Measurements from ENCODE around the gene PRADC1.

PRADC1 gene

DNA sequence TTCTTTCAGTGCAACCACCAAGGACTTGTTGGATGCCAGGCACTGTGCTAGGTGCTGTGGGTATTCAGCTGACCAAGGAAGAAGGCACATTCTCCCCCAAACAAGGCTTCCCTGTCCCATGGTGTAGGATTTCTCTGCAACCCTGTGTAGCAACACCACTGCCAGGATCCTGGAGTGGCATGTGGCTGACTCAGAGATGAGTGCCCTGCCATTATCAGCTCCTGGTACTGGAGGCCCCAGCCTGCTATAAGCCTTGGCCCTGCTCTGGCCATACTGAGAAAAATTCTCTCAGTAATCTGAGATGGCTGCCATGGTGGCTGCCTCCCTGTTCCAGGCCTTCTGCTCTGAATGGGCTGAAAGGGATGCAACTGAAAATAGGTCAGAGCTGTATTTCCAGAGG, 14.7 kb downstream of the PRADC1 start:
- H3K4me3 ChIP-seq (ENCODE audit: low read length in 2 of 2) = no peak overlapping the region
- peaks cover 6 to 14% of the 10 kb centered on the region in 2 donors for H3K4me1 ChIP-seq (ENCODE audit: control insufficient read depth in 2 of 2, insufficient read depth in 2 of 2, low read length in 2 of 2)
- no peak overlapping the region for H3K9ac ChIP-seq (ENCODE audit: low read depth in 1 of 2, low read length in 2 of 2)
- no peaks in the 10 kb centered on the region for H3K9me3 ChIP-seq (ENCODE audit: control insufficient read depth in 2 of 2, low read length in 2 of 2)
- no peaks in the 10 kb centered on the region for H3K27me3 ChIP-seq (ENCODE audit: control insufficient read depth in 2 of 2, insufficient read depth in 2 of 2, low read length in 2 of 2)
- H3K36me3 ChIP-seq (ENCODE audit: control insufficient read depth in 2 of 2, insufficient read depth in 2 of 2, low read length in 2 of 2) = peaks cover 7 to 36% of the 10 kb centered on the region in 2 donors
- no peak overlapping the region for H3K27ac ChIP-seq (ENCODE audit: low read depth in 2 of 2, low read length in 2 of 2)

DNA sequence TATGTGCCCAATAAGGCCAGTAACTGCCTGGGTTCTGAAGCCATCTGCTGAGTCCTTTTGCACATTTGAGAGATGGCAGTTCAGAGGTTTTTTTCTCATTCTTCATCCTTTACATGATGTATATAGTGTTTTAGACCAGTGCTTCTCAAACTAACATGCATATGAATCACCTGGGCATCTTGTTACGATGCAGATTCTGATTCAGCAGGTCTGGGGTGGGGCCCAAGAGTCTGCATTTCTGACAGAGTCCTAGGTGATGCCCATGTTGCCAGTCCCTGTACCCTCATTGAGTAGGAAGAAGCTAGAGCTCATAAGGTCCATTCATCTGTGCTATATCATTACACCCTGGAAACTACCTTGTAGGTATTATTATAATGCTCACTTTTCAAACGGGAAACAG, 15.2 kb downstream of the PRADC1 start:
- Histone ChIP-seq H3K4me3 (ENCODE audit: low read length in 2 of 2) (no peak overlapping the region), H3K27me3 (ENCODE audit: control insufficient read depth in 2 of 2, insufficient read depth in 2 of 2, low read length in 2 of 2) (no peaks in the 10 kb centered on the region), H3K9me3 (ENCODE audit: control insufficient read depth in 2 of 2, low read length in 2 of 2) (no peaks in the 10 kb centered on the region), H3K36me3 (ENCODE audit: control insufficient read depth in 2 of 2, insufficient read depth in 2 of 2, low read length in 2 of 2) (peaks cover 5 to 32% of the 10 kb centered on the region in 2 donors), H3K27ac (ENCODE audit: low read depth in 2 of 2, low read length in 2 of 2) (no peak overlapping the region), H3K4me1 (ENCODE audit: control insufficient read depth in 2 of 2, insufficient read depth in 2 of 2, low read length in 2 of 2) (peaks cover 6 to 14% of the 10 kb centered on the region in 2 donors), H3K9ac (ENCODE audit: low read depth in 1 of 2, low read length in 2 of 2) (no peak overlapping the region)

DNA sequence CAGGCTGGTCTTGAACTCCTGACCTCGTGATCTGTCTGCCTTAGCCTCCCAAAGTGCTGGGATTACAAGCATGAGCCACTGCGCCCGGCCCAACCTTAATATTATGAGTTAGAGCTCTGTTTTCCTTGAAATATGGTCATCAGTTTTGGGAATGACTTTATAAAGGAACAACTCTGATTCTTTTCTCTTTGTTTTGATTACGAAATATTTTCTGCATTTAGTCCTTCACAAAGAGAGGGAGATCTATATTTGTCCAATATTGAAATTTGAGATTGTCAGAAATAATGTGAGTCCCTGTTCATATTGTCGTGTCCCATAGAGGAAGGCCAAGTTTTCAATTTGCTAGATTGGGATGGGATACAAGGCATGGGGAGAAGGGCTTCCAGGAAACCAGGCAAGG, 15.9 kb downstream of the PRADC1 start:
- peaks cover 2 to 25% of the 10 kb centered on the region in 2 donors for H3K36me3 ChIP-seq (ENCODE audit: control insufficient read depth in 2 of 2, insufficient read depth in 2 of 2, low read length in 2 of 2)
- H3K27me3 ChIP-seq (ENCODE audit: control insufficient read depth in 2 of 2, insufficient read depth in 2 of 2, low read length in 2 of 2) = no peaks in the 10 kb centered on the region
- no peaks in the 10 kb centered on the region for H3K9me3 ChIP-seq (ENCODE audit: control insufficient read depth in 2 of 2, low read length in 2 of 2)
- no peak overlapping the region for H3K4me3 ChIP-seq (ENCODE audit: low read length in 2 of 2)
- H3K4me1 ChIP-seq (ENCODE audit: control insufficient read depth in 2 of 2, insufficient read depth in 2 of 2, low read length in 2 of 2) = peaks cover 6 to 20% of the 10 kb centered on the region in 2 donors
- H3K9ac ChIP-seq (ENCODE audit: low read depth in 1 of 2, low read length in 2 of 2) = no peak overlapping the region
- H3K27ac ChIP-seq (ENCODE audit: low read depth in 2 of 2, low read length in 2 of 2) = no peak overlapping the region

DNA sequence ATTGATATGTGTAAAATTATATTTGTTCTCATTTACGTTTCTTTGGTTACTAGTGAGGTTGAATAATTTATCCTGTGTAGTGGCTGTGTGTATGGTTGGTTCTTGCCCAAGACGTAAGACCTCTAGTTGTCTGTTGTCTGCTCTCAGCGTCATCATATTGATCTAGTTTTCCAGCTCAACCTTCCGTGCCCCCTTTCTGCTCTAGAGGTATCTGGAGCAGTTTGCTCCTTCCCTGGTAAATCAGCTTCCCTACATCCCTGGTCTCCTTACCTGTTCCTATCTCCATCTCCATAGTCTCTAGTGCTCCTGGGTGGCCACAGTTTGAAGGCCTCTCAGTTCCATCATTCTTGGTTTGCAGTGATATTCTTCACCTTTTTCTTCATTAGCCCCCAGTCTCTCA, 17.8 kb downstream of the PRADC1 start:
- Histone ChIP-seq H3K4me1 (ENCODE audit: control insufficient read depth in 2 of 2, insufficient read depth in 2 of 2, low read length in 2 of 2) (peaks cover 6 to 20% of the 10 kb centered on the region in 2 donors), H3K36me3 (ENCODE audit: control insufficient read depth in 2 of 2, insufficient read depth in 2 of 2, low read length in 2 of 2) (peaks cover 0 to 10% of the 10 kb centered on the region in 2 donors), H3K9ac (ENCODE audit: low read depth in 1 of 2, low read length in 2 of 2) (no peak overlapping the region), H3K27ac (ENCODE audit: low read depth in 2 of 2, low read length in 2 of 2) (no peak overlapping the region), H3K27me3 (ENCODE audit: control insufficient read depth in 2 of 2, insufficient read depth in 2 of 2, low read length in 2 of 2) (no peaks in the 10 kb centered on the region), H3K9me3 (ENCODE audit: control insufficient read depth in 2 of 2, low read length in 2 of 2) (no peaks in the 10 kb centered on the region), H3K4me3 (ENCODE audit: low read length in 2 of 2) (peak overlapping the region in 1 of 2 donors; percentile 86)

DNA sequence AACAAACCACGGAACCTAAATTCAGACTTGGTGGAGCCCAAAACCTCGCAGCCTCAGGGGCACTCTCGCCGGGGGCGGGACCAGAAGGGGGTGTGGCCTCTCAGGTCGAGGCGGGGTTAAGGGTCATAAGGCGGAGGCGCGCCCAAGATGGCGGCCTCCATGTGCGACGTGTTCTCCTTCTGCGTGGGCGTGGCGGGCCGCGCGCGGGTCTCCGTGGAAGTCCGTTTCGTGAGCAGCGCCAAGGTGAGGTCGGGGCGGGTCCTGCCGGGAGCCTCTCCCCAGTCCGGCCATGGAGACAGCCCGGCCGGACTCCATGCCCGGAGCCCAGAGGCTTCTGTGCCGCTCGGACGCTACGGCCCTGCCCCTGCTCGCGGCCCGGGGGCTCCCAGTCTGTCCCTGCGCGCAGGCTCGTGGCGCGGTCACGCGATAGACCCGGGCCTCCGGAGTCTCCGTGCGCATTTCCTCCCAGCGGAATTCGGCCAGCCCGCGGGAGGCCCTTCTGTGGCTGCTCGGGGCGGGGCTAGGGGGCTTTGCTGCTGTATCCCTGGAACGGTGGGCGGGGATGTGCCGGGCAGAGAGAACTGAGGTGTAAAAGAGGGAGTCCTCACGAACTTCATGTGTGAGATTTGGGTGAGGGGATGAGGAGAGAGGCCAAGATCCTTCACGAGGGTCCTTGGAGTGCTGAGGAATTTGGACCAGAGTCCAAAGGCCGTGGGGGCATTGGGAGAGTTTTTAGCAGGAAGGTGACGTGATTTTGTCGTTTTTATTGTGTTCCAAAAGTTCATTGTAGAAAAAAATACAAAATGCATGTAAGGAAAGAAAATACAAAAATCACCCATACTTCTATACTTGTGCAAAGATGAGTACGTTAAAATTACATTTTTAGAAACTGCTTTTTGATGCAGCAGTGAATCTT, 18.7 kb downstream of the PRADC1 start, which contains the start of gene SMYD5:
TSS of gene SMYD5 (plus strand) at position 126 of the 916 bp plus-strand sequence. CDS start at position 148, 22 bp downstream.
- no peaks in the 10 kb centered on the region for H3K9me3 ChIP-seq (ENCODE audit: control insufficient read depth in 2 of 2, low read length in 2 of 2)
- H3K27ac ChIP-seq (ENCODE audit: low read depth in 2 of 2, low read length in 2 of 2) = peak within 1 kb of the TSS; percentile 37 to 58
- no peaks in the 10 kb centered on the region for H3K27me3 ChIP-seq (ENCODE audit: control insufficient read depth in 2 of 2, insufficient read depth in 2 of 2, low read length in 2 of 2)
- peak within 1 kb of the TSS; percentile 52 to 67 for H3K9ac ChIP-seq (ENCODE audit: low read depth in 1 of 2, low read length in 2 of 2)
- H3K4me3 ChIP-seq (ENCODE audit: low read length in 2 of 2) = peak within 1 kb of the TSS; percentile 86 to 90
- H3K36me3 ChIP-seq (ENCODE audit: control insufficient read depth in 2 of 2, insufficient read depth in 2 of 2, low read length in 2 of 2) = peaks cover 0 to 4% of the 10 kb centered on the region in 2 donors
- peaks cover 6 to 20% of the 10 kb centered on the region in 2 donors for H3K4me1 ChIP-seq (ENCODE audit: control insufficient read depth in 2 of 2, insufficient read depth in 2 of 2, low read length in 2 of 2)

DNA sequence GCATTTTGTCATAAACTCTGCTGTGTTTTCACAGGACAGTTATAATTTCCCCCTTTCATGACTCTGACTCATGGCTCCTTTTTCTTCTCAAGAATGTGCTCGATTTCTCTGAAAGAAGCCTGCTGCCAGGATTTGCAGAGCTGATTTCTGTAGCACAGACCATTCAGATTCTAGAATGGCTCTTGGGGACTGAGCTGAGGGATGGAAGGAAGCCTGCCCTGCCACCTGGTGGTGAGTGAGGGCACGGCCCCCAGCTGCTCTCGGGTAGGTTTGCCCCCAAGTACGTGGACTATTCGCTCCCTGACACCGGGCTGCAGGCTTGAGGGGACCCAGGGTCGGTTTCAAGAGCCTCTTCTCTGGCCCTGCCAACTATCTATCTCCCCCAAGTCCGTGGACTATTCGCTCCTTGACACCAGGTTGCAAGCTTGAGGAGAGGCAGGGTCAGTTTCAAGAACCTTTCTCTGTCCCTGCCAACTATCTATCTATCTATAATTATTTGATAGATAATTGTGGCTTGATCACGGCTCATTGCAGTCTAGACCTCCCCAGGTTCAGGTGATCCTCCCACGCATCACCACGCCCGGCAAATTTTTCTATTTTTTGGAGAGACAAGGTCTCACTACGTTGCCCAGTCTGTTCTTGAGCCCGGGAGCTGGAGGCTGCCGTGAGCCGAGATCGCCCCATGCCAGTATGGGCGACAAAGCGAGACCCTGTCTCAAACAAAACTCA, 20.4 kb downstream of the PRADC1 start:
- H3K4me3 ChIP-seq (ENCODE audit: low read length in 2 of 2) = no peak overlapping the region

DNA sequence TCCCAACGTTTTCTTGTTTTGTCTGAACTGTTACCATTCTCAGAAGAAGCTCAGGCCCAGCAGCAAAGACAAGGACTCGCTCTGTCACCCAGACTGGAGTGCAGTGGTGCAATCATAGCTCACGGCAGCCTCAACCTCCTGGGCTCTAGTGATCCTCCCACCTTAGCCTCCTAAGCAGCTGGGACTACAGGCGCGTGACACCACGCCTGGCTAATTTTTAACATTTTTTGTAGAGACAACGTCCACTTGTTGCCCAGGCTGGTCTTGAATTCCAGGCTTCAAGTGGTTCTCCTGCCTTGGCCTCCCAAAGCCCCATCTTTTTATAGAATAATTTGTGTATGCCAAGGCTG, 21.0 kb downstream of the PRADC1 start:
- H3K36me3 ChIP-seq (ENCODE audit: control insufficient read depth in 2 of 2, insufficient read depth in 2 of 2, low read length in 2 of 2) = no peaks in the 10 kb centered on the region
- H3K9me3 ChIP-seq (ENCODE audit: control insufficient read depth in 2 of 2, low read length in 2 of 2) = no peaks in the 10 kb centered on the region
- peaks cover 6 to 20% of the 10 kb centered on the region in 2 donors for H3K4me1 ChIP-seq (ENCODE audit: control insufficient read depth in 2 of 2, insufficient read depth in 2 of 2, low read length in 2 of 2)
- no peaks in the 10 kb centered on the region for H3K27me3 ChIP-seq (ENCODE audit: control insufficient read depth in 2 of 2, insufficient read depth in 2 of 2, low read length in 2 of 2)
- H3K9ac ChIP-seq (ENCODE audit: low read depth in 1 of 2, low read length in 2 of 2) = no peak overlapping the region
- H3K27ac ChIP-seq (ENCODE audit: low read depth in 2 of 2, low read length in 2 of 2) = no peak overlapping the region
- no peak overlapping the region for H3K4me3 ChIP-seq (ENCODE audit: low read length in 2 of 2)

More for the DNA sequence above, 20.4 kb downstream of the PRADC1 start:
- H3K9ac ChIP-seq (ENCODE audit: low read depth in 1 of 2, low read length in 2 of 2) = no peak overlapping the region
- H3K4me1 ChIP-seq (ENCODE audit: control insufficient read depth in 2 of 2, insufficient read depth in 2 of 2, low read length in 2 of 2) = peaks cover 6 to 20% of the 10 kb centered on the region in 2 donors
- no peaks in the 10 kb centered on the region for H3K36me3 ChIP-seq (ENCODE audit: control insufficient read depth in 2 of 2, insufficient read depth in 2 of 2, low read length in 2 of 2)
- H3K27ac ChIP-seq (ENCODE audit: low read depth in 2 of 2, low read length in 2 of 2) = no peak overlapping the region
- H3K9me3 ChIP-seq (ENCODE audit: control insufficient read depth in 2 of 2, low read length in 2 of 2) = no peaks in the 10 kb centered on the region
- no peaks in the 10 kb centered on the region for H3K27me3 ChIP-seq (ENCODE audit: control insufficient read depth in 2 of 2, insufficient read depth in 2 of 2, low read length in 2 of 2)

DNA sequence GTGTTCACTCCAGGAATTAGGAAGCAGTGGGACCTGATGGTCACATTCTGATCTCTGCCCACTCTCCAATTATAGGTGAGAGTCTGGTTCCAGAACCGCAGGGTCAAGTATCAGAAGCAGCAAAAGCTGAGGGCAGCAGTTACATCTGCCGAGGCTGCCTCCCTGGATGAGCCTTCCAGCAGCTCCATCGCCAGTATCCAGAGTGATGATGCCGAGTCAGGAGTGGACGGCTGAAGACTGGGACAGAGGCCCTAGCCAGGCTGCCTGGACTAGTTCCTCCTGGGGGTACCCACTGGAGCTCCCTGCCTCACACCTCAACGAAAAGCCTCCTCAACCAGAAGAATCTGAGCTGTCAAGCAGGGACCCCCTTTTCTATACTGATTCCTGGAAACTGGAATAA, 22.3 kb downstream of the PRADC1 start:
- Histone ChIP-seq H3K27me3 (ENCODE audit: control insufficient read depth in 2 of 2, insufficient read depth in 2 of 2, low read length in 2 of 2) (no peaks in the 10 kb centered on the region), H3K9me3 (ENCODE audit: control insufficient read depth in 2 of 2, low read length in 2 of 2) (no peaks in the 10 kb centered on the region), H3K36me3 (ENCODE audit: control insufficient read depth in 2 of 2, insufficient read depth in 2 of 2, low read length in 2 of 2) (no peaks in the 10 kb centered on the region), H3K4me3 (ENCODE audit: low read length in 2 of 2) (no peak overlapping the region), H3K4me1 (ENCODE audit: control insufficient read depth in 2 of 2, insufficient read depth in 2 of 2, low read length in 2 of 2) (peaks cover 6 to 20% of the 10 kb centered on the region in 2 donors), H3K9ac (ENCODE audit: low read depth in 1 of 2, low read length in 2 of 2) (no peak overlapping the region), H3K27ac (ENCODE audit: low read depth in 2 of 2, low read length in 2 of 2) (no peak overlapping the region)

DNA sequence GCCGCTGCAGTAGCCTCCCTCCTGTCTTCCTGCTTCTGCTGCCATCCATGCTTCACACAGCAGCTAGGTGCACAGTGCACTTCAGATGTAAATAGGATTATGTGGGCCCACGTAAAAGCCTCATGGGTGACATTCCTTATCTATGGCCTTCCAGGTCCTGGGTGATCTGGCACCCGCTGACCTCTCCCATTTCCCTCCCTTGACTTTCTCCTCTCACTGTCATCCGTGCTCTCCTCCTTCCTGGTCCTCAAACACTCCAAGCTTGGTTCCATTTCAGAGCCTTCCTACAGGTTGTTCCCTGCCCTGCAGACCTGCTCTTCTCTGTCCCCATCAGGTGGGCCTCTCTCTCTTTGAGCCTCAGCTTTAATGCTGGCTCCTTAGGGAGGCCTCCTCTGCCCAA, 23.0 kb downstream of the PRADC1 start:
- Histone ChIP-seq H3K36me3 (ENCODE audit: control insufficient read depth in 2 of 2, insufficient read depth in 2 of 2, low read length in 2 of 2) (no peaks in the 10 kb centered on the region), H3K27ac (ENCODE audit: low read depth in 2 of 2, low read length in 2 of 2) (no peak overlapping the region), H3K4me3 (ENCODE audit: low read length in 2 of 2) (no peak overlapping the region), H3K9ac (ENCODE audit: low read depth in 1 of 2, low read length in 2 of 2) (no peak overlapping the region), H3K4me1 (ENCODE audit: control insufficient read depth in 2 of 2, insufficient read depth in 2 of 2, low read length in 2 of 2) (peaks cover 6 to 20% of the 10 kb centered on the region in 2 donors), H3K27me3 (ENCODE audit: control insufficient read depth in 2 of 2, insufficient read depth in 2 of 2, low read length in 2 of 2) (peaks cover 0 to 2% of the 10 kb centered on the region in 2 donors), H3K9me3 (ENCODE audit: control insufficient read depth in 2 of 2, low read length in 2 of 2) (no peaks in the 10 kb centered on the region)

DNA sequence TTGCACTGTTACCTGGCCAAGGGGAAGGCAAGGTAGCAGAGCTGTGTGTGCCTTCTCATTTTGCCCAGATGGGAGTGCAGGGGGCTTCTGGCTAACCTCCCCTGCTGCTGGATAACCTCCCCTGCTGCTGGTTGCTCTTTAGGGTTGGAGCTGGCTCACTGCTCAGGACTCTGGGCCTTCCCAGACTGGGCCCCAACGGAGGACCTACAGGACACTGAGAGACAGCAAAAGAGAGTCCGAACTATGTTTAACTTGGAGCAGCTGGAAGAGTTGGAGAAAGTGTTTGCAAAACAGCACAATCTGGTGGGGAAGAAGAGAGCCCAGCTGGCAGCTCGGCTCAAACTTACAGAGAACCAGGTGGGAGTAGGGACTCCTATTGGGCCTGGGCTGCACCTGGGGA, 24.8 kb downstream of the PRADC1 start:
- H3K4me1 ChIP-seq (ENCODE audit: control insufficient read depth in 2 of 2, insufficient read depth in 2 of 2, low read length in 2 of 2) = peaks cover 0 to 6% of the 10 kb centered on the region in 2 donors
- no peak overlapping the region for H3K4me3 ChIP-seq (ENCODE audit: low read length in 2 of 2)
- no peaks in the 10 kb centered on the region for H3K36me3 ChIP-seq (ENCODE audit: control insufficient read depth in 2 of 2, insufficient read depth in 2 of 2, low read length in 2 of 2)
- H3K9me3 ChIP-seq (ENCODE audit: control insufficient read depth in 2 of 2, low read length in 2 of 2) = no peaks in the 10 kb centered on the region
- H3K27me3 ChIP-seq (ENCODE audit: control insufficient read depth in 2 of 2, insufficient read depth in 2 of 2, low read length in 2 of 2) = peaks cover 9 to 14% of the 10 kb centered on the region in 2 donors
- no peak overlapping the region for H3K27ac ChIP-seq (ENCODE audit: low read depth in 2 of 2, low read length in 2 of 2)
- H3K9ac ChIP-seq (ENCODE audit: low read depth in 1 of 2, low read length in 2 of 2) = no peak overlapping the region

Data from mucosa of rectum (tissue), 2 donors.